ENCODE measurements around the gene KRT85. TPM values are rescaled to one million over a fixed set of nuclear protein-coding genes. Genes with fewer than 3 reads are reported as not detected.
"Not testable (repeated sequence)": the region's sequence is repeated elsewhere in the genome, so short reads cannot be mapped to it uniquely, and the experiment has no call there.

KRT85 gene
- total RNA-seq, 1 donor from 2014 or later: not detected

GRCh38 chr12:52346593-52346992, 20.7 kb downstream of the KRT85 start:
- H3K27ac Mint-ChIP-seq: no peak overlapping the region
- ATAC-seq (ENCODE audit: low read depth): no peak
- no peaks in the 10 kb centered on the region for H3K9me3 Mint-ChIP-seq
- H3K36me3 Mint-ChIP-seq (ENCODE audit: low read depth): no peaks in the 10 kb centered on the region
- POLR2A ChIA-PET: no interaction called here
- CTCF ChIA-PET: no interaction called here
- no peaks in the 10 kb centered on the region for H3K27me3 Mint-ChIP-seq
- DNase-seq: no peak
- no peak for TF ChIP-seq CTCF (IDR thresholded peaks at IDR 0.05)
- peaks cover under 1% of the 10 kb centered on the region for H3K4me1 Mint-ChIP-seq
- H3K4me3 Mint-ChIP-seq: no peak overlapping the region
- intact Hi-C loops (cut with micrococcal nuclease): no loop called here

GRCh38 chr12:52345041-52345440, 22.2 kb downstream of the KRT85 start:
- POLR2A ChIA-PET; CTCF ChIA-PET; H3K4me1 Mint-ChIP-seq; ATAC-seq (ENCODE audit: low read depth); intact Hi-C loops (cut with micrococcal nuclease); H3K36me3 Mint-ChIP-seq (ENCODE audit: low read depth); H3K4me3 Mint-ChIP-seq; DNase-seq; H3K27ac Mint-ChIP-seq; H3K9me3 Mint-ChIP-seq; H3K27me3 Mint-ChIP-seq: not testable (repeated sequence)

- TF ChIP-seq CTCF (IDR thresholded peaks at IDR 0.05): no peak
- Mint-ChIP-seq H3K27ac (no peak overlapping the region), H3K36me3 (ENCODE audit: low read depth) (no peaks in the 10 kb centered on the region), H3K9me3 (no peaks in the 10 kb centered on the region), H3K27me3 (no peaks in the 10 kb centered on the region), H3K4me3 (no peak overlapping the region), H3K4me1 (no peaks in the 10 kb centered on the region)
- ChIA-PET CTCF (interaction anchor here (1.3 kb wide), 1 partner anchor 17 kb away, joined by 4 read pairs; no protein-coding TSS in a partner anchor), POLR2A (no interaction called here)
- DNase-seq: no peak
- intact Hi-C loops (cut with micrococcal nuclease): no loop called here
- no peak for ATAC-seq (ENCODE audit: low read depth)
These were observed 23.2 kb downstream of the KRT85 start for GRCh38 chr12:52344111-52344510.

- POLR2A ChIA-PET: no interaction called here
- Mint-ChIP-seq H3K27ac (no peak overlapping the region), H3K4me3 (no peak overlapping the region), H3K27me3 (peaks cover 4% of the 10 kb centered on the region), H3K4me1 (no peaks in the 10 kb centered on the region), H3K9me3 (no peaks in the 10 kb centered on the region), H3K36me3 (ENCODE audit: low read depth) (no peaks in the 10 kb centered on the region)
- no peak for DNase-seq
- intact Hi-C loops (cut with micrococcal nuclease): no loop called here
- CTCF ChIA-PET: interaction anchor here (1.3 kb wide), 1 partner anchor 16 kb away, joined by 4 read pairs; no protein-coding TSS in a partner anchor
- ATAC-seq (ENCODE audit: low read depth): no peak
- no peak for TF ChIP-seq CTCF (IDR thresholded peaks at IDR 0.05)
These were observed 23.7 kb downstream of the KRT85 start for GRCh38 chr12:52343550-52343949.

- TF ChIP-seq CTCF (IDR thresholded peaks at IDR 0.05): no peak
- no peak overlapping the region for H3K27ac Mint-ChIP-seq
- intact Hi-C loops (cut with micrococcal nuclease): no loop called here
- CTCF ChIA-PET: no interaction called here
- H3K27me3 Mint-ChIP-seq: peaks cover 4% of the 10 kb centered on the region
- no peak overlapping the region for H3K4me3 Mint-ChIP-seq
- no peaks in the 10 kb centered on the region for H3K9me3 Mint-ChIP-seq
- POLR2A ChIA-PET: no interaction called here
- H3K4me1 Mint-ChIP-seq: no peaks in the 10 kb centered on the region
- DNase-seq (no peak), ATAC-seq (ENCODE audit: low read depth) (no peak)
- no peaks in the 10 kb centered on the region for H3K36me3 Mint-ChIP-seq (ENCODE audit: low read depth)
These were observed 24.3 kb downstream of the KRT85 start for GRCh38 chr12:52342781-52343490.

All from activated B cell treated with CpG ODN at 0.5 μM for 24 hours (primary cell).